ENCODE measurements around the gene KRTDAP. TPM values are rescaled to one million over a fixed set of nuclear protein-coding genes. Genes with fewer than 3 reads are reported as not detected.
A peak's percentile ranks its signal among the peaks of the same experiment; 100 is the strongest.

The KRTDAP gene
- total RNA-seq, 1 donor from 2014 or later: 338 TPM

- ATAC-seq: no peak
These were observed 22.8 kb upstream of the KRTDAP start for GRCh38 chr19:35512831-35513627.

GRCh38 chr19:35511337-35511736, 21.1 kb upstream of the KRTDAP start:
- no peak for ATAC-seq

- no peak for ATAC-seq
These were observed 20.3 kb upstream of the KRTDAP start for GRCh38 chr19:35510626-35510964.

GRCh38 chr19:35509861-35510625, 19.8 kb upstream of the KRTDAP start:
- peak; percentile 69 for ATAC-seq

- ATAC-seq: peak; percentile 68
These were observed 18.9 kb upstream of the KRTDAP start for GRCh38 chr19:35509018-35509652.

GRCh38 chr19:35508129-35508528, 17.9 kb upstream of the KRTDAP start:
- ATAC-seq: no peak

GRCh38 chr19:35507561-35507960, 17.3 kb upstream of the KRTDAP start:
- no peak for ATAC-seq

- no peak for ATAC-seq
These were observed 15.7 kb upstream of the KRTDAP start for GRCh38 chr19:35506011-35506410.

- ATAC-seq: no peak
These were observed 12.5 kb upstream of the KRTDAP start for GRCh38 chr19:35502751-35503150.

GRCh38 chr19:35501684-35502083, 11.4 kb upstream of the KRTDAP start:
- peak; percentile 24 for ATAC-seq

GRCh38 chr19:35500611-35501010, 10.3 kb upstream of the KRTDAP start:
- ATAC-seq: no peak

- no peak for ATAC-seq
These were observed 8.8 kb upstream of the KRTDAP start for GRCh38 chr19:35498984-35499527.

- ATAC-seq: no peak
These were observed 8.0 kb upstream of the KRTDAP start for GRCh38 chr19:35498220-35498619.

GRCh38 chr19:35497406-35497805, 7.1 kb upstream of the KRTDAP start:
- ATAC-seq: no peak

GRCh38 chr19:35495107-35496064, 5.1 kb upstream of the KRTDAP start:
- peak; percentile 88 for ATAC-seq

GRCh38 chr19:35493971-35494370, 3.7 kb upstream of the KRTDAP start:
- peak; percentile 72 for ATAC-seq

GRCh38 chr19:35491836-35492360, 1.6 kb upstream of the KRTDAP start:
- ATAC-seq: peak; percentile 41

GRCh38 chr19:35488677-35489076, 1.6 kb downstream of the KRTDAP start:
- no peak for ATAC-seq

GRCh38 chr19:35487656-35488182, 2.5 kb downstream of the KRTDAP start:
- ATAC-seq: no peak

GRCh38 chr19:35486268-35486708, 4.0 kb downstream of the KRTDAP start:
- ATAC-seq: no peak
